CD4-positive, alpha-beta T cell treated with Interleukin-12 subunit alpha and Interleukin-12 subunit beta, for 1 hour (primary cell): ENCODE results near the gene SLC26A11.
"Not testable (repeated sequence)": the region's sequence is repeated elsewhere in the genome, so short reads cannot be mapped to it uniquely, and the experiment has no call there.

ENCODE experiments used
- DNase-seq: peaks from one replicate; pipeline ENCODE4 v3.0.0-alpha.2; 2020

The SLC26A11 gene

DNA sequence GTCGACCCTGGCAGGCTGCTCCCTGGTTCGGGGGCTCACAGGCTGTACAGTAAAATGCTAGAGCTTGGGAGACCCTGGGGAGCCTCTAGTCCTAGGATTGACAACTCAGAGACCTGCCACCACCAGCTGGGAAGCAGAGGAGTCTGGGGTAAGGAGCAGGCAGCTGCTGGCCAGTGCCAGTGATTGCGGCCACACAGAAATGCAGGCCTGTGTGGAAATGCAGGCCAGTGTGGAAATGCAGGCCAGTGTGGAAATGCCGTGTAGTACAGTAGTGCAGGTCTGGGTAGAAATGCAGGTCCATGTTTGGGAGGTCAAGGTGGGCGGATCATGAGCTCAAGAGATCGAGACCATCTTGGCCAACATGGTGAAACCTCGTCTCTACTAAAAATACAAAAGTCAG lies 23.6 kb upstream of the SLC26A11 start:
- no peak for DNase-seq

DNA sequence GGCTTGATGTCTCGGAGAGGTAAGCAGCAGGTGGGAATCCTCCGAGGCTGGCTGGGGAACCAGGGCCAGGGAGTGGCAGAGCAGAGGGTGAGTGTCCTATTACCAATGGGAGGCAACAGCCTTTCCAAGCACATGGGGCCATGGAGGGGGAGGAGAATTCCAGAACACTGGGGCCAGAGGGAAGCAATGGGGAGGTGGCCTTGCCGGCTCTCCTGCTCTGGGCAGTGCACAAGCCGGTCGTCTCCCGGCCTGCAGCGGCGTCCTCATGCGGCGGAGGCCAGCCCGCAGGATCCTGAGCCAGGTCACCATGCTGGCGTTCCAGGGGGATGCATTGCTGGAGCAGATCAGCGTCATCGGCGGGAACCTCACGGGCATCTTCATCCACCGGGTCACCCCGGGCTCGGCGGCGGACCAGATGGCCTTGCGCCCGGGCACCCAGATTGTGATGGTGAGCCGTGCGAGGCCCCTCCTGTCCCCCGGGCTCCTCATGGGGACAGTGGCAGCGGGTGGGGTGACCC lies 22.0 kb upstream of the SLC26A11 start:
- no peak for DNase-seq

DNA sequence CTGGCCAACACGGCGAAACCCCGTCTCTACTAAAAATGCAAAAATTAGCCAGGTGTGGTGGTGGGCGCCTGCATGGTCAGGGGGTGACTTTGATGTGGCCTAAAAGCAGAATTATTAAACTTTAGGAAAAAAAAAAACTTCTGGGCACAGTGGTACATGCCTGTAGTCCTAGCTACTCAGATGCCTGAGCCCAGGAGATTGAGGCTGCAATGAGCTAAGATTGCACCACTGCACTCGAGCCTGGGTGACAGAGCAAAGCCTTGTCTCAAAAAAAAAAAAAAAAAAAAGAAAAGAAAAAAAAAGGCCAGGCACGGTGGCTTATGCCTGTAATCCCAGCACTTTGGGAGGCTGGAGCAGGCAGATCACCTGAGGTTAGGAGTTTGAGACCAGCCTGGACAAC lies 20.9 kb upstream of the SLC26A11 start:
- DNase-seq, result not testable (repeated sequence)

DNA sequence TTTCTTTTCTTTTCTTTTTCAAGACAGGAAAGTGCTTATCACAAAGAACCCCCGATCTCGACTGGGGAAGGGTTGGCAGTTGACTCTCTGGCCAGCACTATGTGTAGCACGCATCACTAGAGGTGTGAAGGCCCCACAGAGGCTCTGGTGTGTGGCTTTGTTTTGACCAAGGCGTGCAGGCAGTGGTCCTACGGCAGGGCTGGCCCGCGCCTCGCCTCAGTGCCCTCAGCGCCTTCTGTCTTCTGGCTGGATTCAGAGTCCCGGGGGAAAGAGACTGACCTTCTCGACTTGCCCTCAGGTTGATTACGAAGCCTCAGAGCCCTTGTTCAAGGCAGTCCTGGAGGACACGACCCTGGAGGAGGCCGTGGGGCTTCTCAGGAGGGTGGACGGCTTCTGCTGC lies 18.8 kb upstream of the SLC26A11 start:
- no peak for DNase-seq

DNA sequence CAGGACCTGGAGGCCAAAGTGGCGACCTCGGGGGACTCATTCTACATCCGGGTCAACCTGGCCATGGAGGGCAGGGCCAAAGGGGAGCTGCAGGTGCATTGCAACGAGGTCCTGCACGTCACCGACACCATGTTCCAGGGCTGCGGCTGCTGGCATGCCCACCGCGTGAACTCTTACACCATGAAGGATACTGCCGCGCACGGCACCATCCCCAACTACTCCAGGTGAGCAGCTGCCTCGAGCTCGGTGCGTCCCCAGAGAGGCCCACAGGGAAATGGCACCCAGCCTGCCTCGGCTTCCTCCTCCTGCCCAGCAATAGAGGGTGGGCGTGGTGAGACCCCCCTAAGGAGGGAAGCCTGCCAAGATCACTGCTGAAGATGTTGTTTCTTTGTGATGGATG lies 18.0 kb upstream of the SLC26A11 start:
- no peak for DNase-seq

DNA sequence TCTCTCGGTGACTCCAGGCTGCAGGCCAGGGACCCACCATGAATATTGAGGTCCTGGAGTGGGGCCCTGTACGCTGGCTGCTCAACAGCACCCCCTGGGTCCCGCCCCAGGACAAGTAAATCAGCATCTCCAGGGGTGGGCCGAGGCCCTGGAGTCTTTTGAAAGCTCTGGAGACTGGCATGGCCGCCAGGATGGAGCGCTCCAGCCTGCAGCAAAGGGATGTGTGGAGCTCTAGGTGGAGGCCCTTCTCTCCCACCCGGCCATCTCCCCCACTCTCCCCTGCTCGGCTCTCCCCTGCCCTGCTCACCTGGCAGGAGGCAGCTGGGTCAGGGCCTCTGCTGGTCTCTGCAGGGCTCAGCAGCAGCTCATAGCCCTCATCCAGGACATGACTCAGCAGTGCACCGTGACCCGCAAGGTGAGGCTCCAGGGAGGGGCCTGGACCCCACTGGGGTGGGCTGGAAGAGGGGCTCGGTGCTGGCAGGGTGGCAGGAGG lies 16.7 kb upstream of the SLC26A11 start:
- no peak for DNase-seq

DNA sequence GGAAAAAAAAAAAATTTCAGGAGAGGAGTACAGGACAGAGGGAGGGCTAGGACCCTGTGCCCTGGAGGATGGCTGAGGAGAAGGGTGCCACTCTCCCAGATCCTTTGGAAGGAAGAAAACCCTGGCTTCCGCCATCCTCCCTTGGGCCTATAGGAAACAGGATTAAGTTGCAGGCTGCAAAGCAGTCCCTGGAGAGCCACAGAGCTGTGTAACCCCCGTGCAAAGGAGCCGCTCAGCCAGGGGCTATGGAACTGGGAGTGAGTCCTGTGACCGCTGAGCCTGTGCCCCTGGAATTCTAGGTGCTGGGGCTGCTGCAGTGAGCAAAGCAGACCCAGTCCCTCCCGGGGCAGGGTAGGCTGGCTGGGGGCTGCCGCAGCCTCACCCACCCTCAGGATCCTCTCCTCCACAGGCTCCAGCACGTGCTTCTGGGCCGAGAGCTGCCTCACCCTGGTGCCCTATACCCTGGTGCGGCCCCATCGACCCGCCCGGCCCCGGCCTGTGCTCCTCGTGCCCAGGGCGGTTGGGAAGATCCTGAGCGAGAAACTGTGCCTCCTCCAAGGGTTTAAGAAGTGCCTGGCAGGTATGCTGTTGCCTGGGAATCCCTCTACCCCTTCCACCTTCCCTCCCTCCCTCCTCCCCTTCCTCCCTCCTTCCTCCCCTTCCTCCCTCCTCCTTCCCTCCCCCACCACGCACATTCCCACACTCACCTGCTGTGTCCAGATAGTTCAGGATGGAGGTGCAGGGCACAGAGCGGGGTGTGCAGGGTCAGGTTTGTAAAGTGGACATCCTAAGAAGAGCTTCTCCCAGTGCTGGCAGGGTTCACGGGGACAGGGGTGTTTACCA lies 15.4 kb upstream of the SLC26A11 start:
- no peak for DNase-seq

DNA sequence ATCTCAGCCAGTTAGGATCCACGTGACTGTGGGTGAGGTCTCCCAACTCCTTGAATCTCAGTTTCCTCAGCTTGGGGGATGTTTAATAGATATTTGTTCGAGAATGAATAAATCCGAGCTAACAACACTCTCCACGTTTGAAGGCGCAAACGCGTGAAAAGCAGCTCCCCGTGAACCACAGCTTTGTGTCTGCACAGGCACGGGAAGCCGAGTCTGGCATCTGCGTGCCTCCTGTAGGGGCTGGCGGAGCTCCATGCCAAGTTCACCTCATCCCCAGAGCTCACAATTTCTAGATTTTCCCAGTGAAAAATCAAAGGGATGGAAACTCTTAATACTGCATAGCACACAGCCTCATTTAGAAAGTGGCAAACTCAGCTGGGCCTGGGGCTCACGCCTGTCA lies 14.4 kb upstream of the SLC26A11 start:
- DNase-seq, result no peak

DNA sequence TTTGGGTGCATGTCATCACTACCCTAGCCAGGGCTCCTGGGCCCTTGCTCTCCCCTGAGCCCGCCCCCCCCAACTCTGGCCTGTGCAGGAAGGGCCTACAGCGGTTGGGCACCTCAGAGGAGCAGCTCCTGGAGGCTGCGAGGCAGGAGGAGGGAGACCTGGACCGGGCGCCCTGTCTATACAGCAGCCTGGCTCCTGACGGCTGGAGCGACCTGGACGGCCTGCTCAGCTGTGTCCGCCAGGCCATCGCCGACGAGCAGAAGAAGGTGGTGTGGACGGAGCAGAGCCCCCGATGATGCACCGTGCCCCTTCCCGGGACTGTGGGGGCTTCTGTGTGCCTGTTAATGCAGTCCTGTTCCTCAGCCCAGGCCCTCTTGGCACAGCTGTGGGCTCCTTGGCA lies 12.2 kb upstream of the SLC26A11 start:
- DNase-seq, result no peak

DNA sequence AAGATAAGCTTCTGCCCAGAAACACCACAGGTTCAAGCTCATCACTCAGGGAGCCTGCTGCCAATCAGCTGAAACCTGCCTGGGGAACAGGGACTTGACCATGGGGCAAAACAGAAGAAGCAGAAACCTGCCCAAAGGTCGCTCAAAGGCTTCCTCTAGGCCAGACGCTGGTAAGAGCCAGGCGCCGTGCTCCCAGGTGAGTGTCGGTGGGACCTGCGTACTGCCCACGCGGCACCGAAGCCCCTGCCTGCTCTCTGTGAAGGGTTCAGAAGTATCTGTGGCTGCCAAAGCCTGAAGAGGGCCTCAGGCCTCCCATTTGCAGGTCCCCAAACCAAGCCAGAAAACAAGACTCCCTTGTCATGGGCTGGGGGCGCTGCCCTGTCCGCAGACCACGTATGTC lies 10.5 kb upstream of the SLC26A11 start:
- no peak for DNase-seq

DNA sequence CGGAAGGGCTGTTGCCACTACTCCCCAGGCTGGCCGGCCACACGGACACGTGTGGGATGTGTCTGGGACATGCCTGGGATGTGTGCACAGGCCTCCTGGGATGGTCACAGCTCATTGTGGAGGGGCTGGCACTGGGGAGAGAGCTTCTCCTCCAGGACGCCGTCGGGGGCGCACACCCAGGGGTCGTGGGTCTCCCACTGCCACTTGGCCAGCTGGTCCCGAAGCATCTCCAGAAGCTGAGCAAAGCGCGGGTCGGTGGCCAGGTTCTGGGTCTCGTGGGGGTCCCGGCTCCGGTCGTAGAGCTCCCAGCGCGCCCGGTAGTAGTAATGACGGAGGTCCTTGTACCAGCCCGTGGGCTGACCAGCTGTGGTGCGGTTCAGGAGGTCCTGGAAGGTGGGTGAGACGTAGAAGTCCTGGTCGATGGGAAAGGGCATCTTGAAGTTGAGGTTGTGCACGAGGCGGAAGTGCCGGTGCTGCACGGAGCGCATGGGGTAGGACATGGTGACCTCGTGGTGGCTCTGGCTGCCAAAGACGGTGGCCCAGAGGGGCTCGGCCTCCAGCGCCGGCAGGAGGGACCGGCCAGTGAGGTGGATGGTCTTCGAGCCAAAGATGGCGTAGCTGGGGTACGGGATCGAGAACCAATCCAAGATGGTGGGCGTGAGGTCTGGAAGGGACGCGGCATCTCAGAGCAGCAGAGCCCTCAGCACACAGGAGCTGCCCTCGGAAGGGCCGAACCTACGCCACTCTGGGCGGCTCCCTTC lies 9.7 kb upstream of the SLC26A11 start:
- DNase-seq, result no peak

DNA sequence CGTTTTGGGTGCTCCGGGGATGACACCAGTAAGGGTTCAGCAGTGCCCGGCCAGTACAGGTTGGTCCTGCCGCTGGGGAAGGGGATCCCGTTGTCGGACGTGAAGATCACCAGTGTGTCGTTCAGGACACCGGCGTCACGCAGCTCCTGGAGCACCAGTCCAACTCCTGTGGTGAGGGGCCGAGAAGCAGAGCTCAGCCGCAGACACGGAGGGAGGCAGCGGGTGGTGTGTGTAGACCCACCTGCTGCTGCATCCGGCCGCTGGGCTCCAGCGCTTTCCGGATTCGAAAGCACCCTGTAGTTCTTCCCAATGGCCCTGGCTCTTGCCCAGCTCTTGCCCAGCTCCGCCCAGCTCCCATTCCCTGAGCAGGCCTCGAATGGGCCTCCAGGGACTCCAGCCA lies 8.1 kb upstream of the SLC26A11 start:
- DNase-seq, result no peak

DNA sequence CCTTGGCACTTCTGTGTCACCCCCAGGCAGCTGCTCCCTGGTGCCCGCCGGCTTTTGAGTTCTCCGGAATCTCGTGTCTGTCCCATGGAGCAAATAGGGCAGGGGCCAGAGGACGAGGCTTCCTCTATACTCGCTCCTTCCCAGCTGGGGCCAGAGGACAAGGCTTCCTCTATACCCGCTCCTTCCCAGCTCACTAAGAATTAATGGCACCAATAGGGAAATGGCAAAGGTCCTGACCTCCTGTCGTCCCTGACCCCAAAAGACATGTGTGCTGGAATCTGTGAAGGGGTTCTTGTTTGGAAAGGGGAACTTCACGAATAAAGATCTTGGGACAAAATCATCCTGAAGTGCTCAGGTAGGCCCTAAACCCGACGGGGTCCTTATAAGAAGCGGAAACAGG lies 7.7 kb upstream of the SLC26A11 start:
- DNase-seq, result no peak

DNA sequence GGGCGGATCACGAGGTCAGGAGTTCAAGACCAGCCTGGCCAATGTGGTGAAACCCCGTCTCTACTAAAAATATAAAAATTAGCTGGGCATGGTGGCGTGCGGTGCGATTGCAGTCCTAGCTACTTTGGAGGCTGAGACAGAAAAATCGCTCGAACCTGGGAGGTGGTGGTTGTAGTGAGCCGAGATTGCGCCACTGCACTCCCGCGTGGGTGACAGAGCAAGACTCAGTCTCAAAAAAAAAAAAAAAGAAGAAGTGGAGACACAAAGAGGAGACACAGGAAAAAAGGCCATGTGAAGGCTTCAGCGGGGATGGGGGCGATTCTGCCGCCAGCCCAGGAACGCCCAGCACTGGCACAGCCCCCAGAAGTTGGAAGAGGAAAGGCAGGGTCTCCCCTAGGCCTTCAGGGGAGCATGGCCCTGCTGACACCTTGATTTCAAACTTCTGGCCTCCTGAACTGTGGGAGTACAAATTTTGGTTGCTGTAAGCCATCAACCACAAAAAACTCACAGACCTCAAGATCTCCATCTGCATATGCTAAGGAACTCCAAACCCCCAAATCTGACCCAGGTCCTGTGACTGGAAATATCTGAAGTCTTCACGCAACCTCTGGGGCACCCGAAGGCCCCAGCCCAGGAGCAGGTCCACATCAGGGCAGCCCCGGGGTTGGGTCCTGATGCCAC lies 7.1 kb upstream of the SLC26A11 start:
- DNase-seq, result no peak

DNA sequence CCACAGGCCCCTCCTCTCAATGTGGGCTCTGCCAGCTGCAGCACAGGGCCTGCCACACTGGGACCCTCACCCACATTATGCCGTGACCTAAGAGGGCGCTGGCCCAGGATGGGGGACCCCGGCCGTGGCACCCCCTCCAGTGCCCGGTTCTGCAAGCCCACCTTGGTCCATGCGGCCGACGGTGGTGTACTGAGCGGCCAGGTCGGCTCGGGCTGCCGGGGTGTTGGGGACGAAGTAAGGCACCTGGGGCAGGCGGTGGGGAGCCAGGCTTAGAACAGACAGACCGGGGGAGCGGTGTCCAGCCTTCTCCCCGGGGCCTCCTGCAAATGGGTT lies 6.6 kb upstream of the SLC26A11 start:
- no peak for DNase-seq

DNA sequence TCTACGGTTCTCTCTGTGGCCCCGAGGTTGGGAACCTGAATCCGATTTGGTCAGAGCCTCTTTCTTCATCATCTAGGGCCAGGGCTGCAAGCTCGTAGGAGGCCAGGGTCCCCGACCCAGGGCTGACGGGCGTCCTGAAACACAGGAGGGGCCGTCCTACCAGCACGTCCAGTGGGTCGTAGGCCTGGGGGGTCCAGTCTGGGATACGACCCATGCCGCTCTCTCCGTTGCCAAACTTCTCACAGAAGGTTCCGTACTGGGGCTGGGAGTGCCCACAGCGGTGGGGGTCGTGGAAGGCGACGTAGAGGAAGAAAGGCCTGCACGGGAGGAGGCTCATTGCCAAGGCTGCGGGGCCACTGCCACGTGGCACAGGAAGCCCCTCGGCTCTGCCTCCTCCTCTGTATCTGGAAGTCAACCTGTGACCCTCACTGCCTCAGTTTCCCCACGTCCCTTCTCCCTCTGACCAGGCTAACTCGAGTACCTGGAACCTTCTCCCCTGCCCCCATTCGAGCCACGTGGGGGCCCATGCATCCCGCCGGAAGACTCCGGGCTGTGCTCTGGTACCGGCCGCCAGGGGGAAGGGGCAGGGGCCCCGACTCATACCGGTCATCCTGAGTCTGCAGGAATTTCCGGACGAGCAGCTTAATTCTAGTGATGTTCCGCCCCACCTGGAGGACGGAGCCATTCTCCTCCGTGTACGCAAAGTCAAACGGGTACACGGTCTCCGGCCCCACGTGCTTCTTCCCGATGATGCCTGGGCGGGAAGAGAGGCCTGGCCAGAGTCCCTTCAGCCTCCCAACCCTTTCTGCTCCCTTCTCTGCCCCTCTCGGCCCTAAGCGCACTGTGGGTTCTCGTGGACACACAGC lies 6.0 kb upstream of the SLC26A11 start:
- DNase-seq, result no peak

DNA sequence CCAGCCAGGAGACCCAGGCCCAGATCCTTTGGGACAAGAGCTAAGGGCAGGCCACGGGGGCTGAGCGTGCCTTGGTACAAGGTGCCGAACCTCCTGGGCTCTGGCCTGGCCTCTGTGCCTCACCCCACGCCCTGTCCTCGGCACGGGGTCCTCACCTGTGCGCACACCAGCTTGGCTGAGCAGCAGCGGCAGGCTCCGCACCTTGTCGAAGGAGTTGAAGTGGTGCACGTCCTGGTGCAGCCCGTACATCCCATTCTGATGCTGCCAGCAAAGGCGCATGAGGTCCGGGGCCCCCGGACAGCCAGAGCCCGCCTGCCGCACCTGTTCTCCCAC lies 5.4 kb upstream of the SLC26A11 start:
- no peak for DNase-seq

DNA sequence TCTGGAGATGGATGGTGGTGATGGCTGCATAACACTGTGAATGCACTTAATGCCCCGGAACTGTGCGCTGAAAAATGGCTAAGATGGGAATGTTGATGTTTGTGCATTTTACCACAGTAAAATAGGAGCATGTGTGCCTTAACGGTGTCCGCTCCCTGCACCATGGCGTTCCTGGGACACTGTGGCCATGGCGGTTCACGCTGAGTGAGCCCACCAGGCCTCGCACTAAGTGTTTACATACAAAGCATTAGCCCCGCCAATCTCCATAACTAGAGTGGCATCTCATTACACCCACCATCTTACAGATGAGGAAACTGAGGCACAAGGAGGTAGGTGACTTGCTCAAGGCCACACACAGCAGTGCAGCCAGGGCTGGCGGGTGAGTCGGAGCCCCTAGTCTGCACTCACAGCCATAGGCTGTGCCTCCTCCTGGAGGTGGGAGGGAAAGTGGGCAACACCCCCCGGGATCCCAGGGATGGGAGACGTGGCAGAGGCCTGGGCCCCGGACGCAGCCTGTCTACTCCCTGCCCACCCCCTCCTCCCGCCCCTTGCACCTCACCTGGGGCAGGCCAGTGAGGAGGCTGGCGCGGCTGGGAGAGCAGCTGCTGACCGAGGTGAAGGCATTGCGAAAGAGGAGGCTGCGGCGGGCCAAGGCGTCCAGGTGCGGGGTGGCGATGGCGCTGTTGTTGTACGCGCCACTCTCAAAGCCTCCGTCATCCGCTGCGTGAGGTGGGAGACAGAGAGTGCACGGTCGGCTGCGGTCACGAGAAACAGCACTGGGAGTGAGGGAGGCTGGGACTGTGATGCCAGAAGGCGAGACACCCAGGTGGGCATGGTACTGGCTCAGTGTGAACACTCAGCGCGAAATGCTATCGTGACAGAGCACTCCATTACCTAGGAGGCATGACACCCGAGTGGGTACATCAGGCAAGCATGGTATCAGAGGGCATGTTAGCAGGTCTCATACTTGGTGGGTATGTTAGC lies 3.5 kb upstream of the SLC26A11 start:
- DNase-seq, result no peak

DNA sequence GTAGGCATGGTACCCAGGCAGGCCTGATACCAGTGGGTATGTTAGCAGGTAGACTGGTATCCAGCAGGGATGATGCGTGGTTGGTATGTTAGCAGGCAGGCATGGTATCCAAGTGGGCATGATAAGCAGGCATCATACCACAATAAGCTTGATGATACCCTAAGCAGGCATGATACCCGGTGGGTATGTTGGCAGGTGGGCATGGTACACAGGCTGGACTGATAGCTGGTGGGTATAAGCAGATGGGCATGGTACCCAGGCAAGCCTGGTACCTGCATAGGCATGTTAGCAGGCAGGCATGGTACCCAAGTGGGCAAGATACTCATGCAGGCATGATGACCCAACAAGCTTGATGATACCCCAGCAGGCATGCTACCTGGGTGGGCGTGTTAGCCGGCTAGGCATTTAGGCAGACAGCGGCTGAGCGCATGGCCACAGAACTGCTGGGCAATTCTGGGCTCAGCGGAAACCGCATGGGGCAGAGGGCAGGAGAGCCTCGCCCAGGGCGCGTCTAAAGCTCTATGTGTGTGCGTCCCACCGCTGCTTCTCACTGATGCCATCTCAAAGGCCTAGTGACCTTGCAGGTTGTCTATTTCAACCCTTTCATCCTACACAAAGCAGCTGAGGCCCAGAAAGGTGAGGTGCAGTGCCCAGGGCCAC lies 2.4 kb upstream of the SLC26A11 start:
- no peak for DNase-seq

DNA sequence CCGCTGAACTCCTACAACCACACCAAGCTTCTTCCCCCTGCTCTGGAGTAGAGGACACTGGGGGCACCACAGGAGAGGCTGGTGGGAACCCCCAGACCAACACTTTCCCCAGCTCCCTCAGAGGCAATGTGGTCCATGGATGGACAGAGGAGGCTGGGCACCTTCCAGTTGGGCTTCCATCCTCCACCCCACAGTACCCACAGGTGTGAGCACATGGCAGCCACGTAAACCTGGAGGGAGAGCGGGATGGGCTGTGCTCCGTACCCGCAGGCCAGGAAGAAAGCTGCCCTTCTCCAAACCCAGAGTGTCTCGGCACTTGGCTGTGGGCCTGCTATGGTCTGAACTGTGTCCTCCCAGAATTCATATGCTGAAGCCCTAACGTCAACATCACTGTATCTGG lies 1.8 kb upstream of the SLC26A11 start:
- no peak for DNase-seq
